Colonic mucosa (tissue), 4 donors: Measurements from ENCODE around the gene MOB3B. TPM values are rescaled to one million over a fixed set of nuclear protein-coding genes. Genes with fewer than 3 reads are reported as not detected.

Source experiments
- DNase-seq: peaks from one replicate; pipeline ENCODE4 v3.0.0-alpha.2; 2020
- H3K27ac ChIP-seq: fragments of 200-600 bp; one replicate; pipeline ENCODE4 v1.8.0; 2021
- H3K27me3 ChIP-seq: fragments of 200-600 bp; one replicate; pipeline ENCODE4 v1.8.0; 2021
- H3K36me3 ChIP-seq: fragments of 200-600 bp; one replicate; pipeline ENCODE4 v1.8.0; 2021
- H3K4me1 ChIP-seq: fragments of 200-600 bp; one replicate; pipeline ENCODE4 v1.8.0; 2021; ENCODE audit warnings: mild to moderate bottlenecking
- H3K4me3 ChIP-seq: fragments of 200-600 bp; one replicate; pipeline ENCODE4 v1.8.0; 2021
- H3K9ac ChIP-seq, 2 donors: one replicate each; pipeline ENCODE4 v1.7.0; 2013; ENCODE audit warnings: control low read depth in 2 of 2, low read depth in 2 of 2, low read length in 2 of 2
- H3K9me3 ChIP-seq: fragments of 200-600 bp; one replicate; pipeline ENCODE4 v1.8.0; 2021
- intact Hi-C: fragments of 100-400 bp; cut with DNase I; formaldehyde crosslinking; loops from one replicate; pipeline ENCODE4 v1.14.1; 2022
- total RNA-seq, 2 donors: library from RNA; stranded (reverse); fragmentation: NEBNext Ultra II Directional in 1 of 2; extraction: Animal tissue kit (Norgen Biotek cat#: 25700) in 1 of 2; gene quantifications; one replicate each; pipeline ENCODE4 v1.2.1, GENCODE V29; 2021
- TF ChIP-seq, protein P1 (sequence below): fragments of 200-600 bp; IDR thresholded peaks from one replicate; pipeline ENCODE4 v1.8.0; 2022; ENCODE audit warnings: antibody characterized with exemption, mild to moderate bottlenecking
- donor health status: healthy.
- donor health status: DM: no; HTN: no; CAD: no.
- donor health status: DM: no; HTN: no; CAD: no.

MOB3B gene
- total RNA-seq, 2 donors from 2014 or later = 35.8 to 39.6 TPM

- intact Hi-C loops = loop anchor here (10.0 kb wide), 1 partner anchor 128 kb away; no protein-coding TSS in a partner anchor
- Histone ChIP-seq H3K4me3 (no peak overlapping the region), H3K36me3 (no peaks in the 10 kb centered on the region), H3K9me3 (no peaks in the 10 kb centered on the region), H3K9ac (no peak overlapping the region), H3K4me1 (peaks cover 3% of the 10 kb centered on the region), H3K27ac (peak overlapping the region; percentile 66), H3K27me3 (no peaks in the 10 kb centered on the region)
- TF ChIP-seq, protein P1, sequence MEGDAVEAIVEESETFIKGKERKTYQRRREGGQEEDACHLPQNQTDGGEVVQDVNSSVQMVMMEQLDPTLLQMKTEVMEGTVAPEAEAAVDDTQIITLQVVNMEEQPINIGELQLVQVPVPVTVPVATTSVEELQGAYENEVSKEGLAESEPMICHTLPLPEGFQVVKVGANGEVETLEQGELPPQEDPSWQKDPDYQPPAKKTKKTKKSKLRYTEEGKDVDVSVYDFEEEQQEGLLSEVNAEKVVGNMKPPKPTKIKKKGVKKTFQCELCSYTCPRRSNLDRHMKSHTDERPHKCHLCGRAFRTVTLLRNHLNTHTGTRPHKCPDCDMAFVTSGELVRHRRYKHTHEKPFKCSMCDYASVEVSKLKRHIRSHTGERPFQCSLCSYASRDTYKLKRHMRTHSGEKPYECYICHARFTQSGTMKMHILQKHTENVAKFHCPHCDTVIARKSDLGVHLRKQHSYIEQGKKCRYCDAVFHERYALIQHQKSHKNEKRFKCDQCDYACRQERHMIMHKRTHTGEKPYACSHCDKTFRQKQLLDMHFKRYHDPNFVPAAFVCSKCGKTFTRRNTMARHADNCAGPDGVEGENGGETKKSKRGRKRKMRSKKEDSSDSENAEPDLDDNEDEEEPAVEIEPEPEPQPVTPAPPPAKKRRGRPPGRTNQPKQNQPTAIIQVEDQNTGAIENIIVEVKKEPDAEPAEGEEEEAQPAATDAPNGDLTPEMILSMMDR = no peak
- no peak for DNase-seq
Measured at GRCh38 chr9:27462846-27463245, 66.8 kb downstream of the MOB3B start.

- H3K27ac ChIP-seq = peak overlapping the region; percentile 66
- no peak overlapping the region for H3K9ac ChIP-seq
- TF ChIP-seq, protein P1 = no peak
- no peak overlapping the region for H3K4me3 ChIP-seq
- H3K36me3 ChIP-seq = no peaks in the 10 kb centered on the region
- intact Hi-C loops = loop anchor here (10.0 kb wide), 1 partner anchor 128 kb away; no protein-coding TSS in a partner anchor
- H3K4me1 ChIP-seq = peaks cover 3% of the 10 kb centered on the region
- no peak for DNase-seq
- no peaks in the 10 kb centered on the region for H3K9me3 ChIP-seq
- H3K27me3 ChIP-seq = no peaks in the 10 kb centered on the region
Measured at GRCh38 chr9:27462434-27462833, 67.2 kb downstream of the MOB3B start.

DNA sequence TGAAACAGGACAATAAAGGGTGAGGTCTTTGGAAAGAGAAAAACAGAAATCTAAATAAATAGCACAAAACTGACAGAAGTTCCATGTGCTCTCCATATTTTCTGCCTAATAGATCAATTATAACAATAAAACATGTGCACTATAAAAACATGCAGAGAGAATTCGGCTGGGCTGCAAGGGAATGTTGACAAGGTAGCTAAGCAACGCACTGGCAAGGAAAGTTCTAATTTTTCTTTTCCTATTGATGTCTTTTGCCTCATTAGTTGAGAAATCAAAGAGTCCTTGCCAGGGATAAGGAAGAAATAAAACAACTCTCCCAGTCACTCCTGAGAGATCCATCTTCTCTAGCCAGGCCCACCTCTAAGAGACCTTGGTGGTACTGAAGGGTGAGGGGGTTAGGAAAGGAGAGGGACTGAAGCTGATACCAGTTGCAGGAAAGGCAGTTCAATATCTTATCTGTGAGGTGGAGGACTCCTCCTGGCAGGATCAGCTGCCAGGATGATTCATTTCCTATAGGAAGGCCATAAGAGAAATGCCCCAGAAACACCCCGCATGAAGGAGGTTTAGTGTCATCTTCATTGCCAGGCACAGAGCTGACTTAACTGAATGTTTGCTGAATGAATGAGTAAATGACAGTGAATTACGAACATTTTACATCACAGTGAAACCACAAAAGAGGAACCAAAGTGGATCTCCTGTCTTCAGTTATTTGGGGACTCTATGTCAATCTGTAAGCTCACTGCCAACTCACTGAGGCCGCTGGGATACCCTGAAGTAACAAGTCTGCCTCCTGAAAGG is 69.2 kb downstream of the MOB3B start:
- intact Hi-C loops = loop anchor here (10.0 kb wide), 1 partner anchor 126 kb away; no protein-coding TSS in a partner anchor
- H3K4me1 ChIP-seq = peaks cover 3% of the 10 kb centered on the region
- H3K27me3 ChIP-seq = no peaks in the 10 kb centered on the region
- H3K36me3 ChIP-seq = no peaks in the 10 kb centered on the region
- DNase-seq = no peak
- TF ChIP-seq, protein P1 = no peak
- H3K4me3 ChIP-seq = no peak overlapping the region
- no peaks in the 10 kb centered on the region for H3K9me3 ChIP-seq
- H3K27ac ChIP-seq = peak overlapping the region; percentile 53
- no peak overlapping the region for H3K9ac ChIP-seq

DNA sequence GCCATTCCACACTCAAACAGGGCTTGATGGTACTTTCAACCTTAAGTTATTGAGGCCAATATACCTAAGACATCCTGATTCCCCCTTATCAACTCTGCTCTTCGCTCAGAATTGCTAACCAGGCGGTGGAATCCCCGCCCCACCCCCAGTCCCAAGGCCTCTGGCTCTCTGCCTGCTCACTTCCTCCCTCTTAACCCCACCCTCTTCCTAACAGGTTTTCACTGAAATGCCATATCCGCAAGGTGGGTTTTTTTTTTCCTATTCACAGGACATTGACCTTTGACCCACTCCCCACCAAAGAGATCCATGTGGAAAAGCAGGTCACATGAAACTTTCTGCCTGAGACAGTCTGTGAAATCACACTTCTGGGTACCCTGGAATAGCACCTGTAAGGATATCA is 72.2 kb downstream of the MOB3B start:
- no peaks in the 10 kb centered on the region for H3K36me3 ChIP-seq
- intact Hi-C loops = no loop called here
- no peak overlapping the region for H3K9ac ChIP-seq
- H3K9me3 ChIP-seq = no peaks in the 10 kb centered on the region
- H3K27me3 ChIP-seq = no peaks in the 10 kb centered on the region
- no peak overlapping the region for H3K4me3 ChIP-seq
- peak; percentile 85 for DNase-seq
- peak overlapping the region; percentile 51 for H3K27ac ChIP-seq
- peaks cover 3% of the 10 kb centered on the region for H3K4me1 ChIP-seq
- TF ChIP-seq, protein P1 = no peak

- intact Hi-C loops = no loop called here
- H3K27ac ChIP-seq = no peak overlapping the region
- no peaks in the 10 kb centered on the region for H3K27me3 ChIP-seq
- H3K9ac ChIP-seq = no peak overlapping the region
- TF ChIP-seq, protein P1 = no peak
- DNase-seq = no peak
- no peaks in the 10 kb centered on the region for H3K9me3 ChIP-seq
- no peaks in the 10 kb centered on the region for H3K36me3 ChIP-seq
- no peak overlapping the region for H3K4me3 ChIP-seq
- no peaks in the 10 kb centered on the region for H3K4me1 ChIP-seq
Measured at GRCh38 chr9:27453860-27454553, 75.6 kb downstream of the MOB3B start.
